ENCODE data around the gene AP1G1. TPM values are rescaled to one million over a fixed set of nuclear protein-coding genes. Genes with fewer than 3 reads are reported as not detected.
A peak's percentile ranks its signal among the peaks of the same experiment; 100 is the strongest.

Gene AP1G1
- total and polyA plus RNA-seq, 10 of the 15 experiments (the other 5 are each of a cell fraction or from before 2014, with no cell fraction given): 5.9 to 83.7 (median 47.8) TPM

DNA sequence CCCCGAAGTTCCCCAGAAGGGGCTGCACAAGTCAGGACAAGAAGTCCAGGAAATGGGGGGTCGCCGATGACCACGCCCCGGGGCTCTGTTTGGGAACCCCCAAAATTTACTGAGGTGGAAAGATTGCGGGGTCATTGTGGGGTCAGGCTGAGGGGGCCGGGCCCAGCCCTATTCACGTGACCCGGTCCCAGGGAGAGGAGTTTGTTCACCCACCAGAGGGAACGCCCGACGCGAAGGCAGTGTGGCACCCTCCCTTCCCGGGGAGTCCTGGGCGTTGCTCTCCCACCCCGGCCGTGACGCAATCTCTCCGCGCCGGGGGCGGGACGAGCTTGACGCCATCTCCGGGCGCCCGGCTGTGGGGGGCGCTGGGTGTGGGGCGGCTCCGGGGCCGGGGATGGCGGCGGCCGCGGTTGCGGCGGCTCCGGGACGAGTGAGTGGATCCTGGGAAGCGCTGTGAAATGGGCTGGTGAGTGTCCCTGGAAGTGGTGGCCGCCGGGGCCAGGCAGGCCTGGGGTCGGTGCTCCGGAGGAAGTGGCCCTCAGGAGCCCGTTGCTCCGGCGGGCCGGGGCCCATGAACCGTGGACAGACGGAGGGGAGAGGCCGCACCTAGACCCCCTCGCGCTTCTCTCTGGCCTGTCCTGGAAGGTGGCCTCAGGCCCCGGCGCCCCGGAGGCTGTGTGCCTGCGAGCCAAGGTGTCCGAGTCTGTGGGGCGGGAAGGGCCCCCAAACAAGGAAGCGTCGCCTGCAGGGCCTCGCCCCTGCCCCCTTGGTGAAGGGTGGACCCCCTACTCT lies 37.2 kb upstream of the AP1G1 start, which contains the start of gene ATXN1L (continued):
- 0 out of 2 replicates have a peak, but pooled peaks have one; percentile 45 for TF ChIP-seq ZNF687 (IDR thresholded peaks at IDR 0.05)
- peak; percentile 51; the same call in 1 of the 2 replicates for TF ChIP-seq FOXM1 (IDR thresholded peaks at IDR 0.05; ENCODE audit: low read depth, low read length)
- TF ChIP-seq KLF5 (IDR thresholded peaks at IDR 0.05; ENCODE audit: partially characterized antibody): no peak
- TF ChIP-seq, protein P1, sequence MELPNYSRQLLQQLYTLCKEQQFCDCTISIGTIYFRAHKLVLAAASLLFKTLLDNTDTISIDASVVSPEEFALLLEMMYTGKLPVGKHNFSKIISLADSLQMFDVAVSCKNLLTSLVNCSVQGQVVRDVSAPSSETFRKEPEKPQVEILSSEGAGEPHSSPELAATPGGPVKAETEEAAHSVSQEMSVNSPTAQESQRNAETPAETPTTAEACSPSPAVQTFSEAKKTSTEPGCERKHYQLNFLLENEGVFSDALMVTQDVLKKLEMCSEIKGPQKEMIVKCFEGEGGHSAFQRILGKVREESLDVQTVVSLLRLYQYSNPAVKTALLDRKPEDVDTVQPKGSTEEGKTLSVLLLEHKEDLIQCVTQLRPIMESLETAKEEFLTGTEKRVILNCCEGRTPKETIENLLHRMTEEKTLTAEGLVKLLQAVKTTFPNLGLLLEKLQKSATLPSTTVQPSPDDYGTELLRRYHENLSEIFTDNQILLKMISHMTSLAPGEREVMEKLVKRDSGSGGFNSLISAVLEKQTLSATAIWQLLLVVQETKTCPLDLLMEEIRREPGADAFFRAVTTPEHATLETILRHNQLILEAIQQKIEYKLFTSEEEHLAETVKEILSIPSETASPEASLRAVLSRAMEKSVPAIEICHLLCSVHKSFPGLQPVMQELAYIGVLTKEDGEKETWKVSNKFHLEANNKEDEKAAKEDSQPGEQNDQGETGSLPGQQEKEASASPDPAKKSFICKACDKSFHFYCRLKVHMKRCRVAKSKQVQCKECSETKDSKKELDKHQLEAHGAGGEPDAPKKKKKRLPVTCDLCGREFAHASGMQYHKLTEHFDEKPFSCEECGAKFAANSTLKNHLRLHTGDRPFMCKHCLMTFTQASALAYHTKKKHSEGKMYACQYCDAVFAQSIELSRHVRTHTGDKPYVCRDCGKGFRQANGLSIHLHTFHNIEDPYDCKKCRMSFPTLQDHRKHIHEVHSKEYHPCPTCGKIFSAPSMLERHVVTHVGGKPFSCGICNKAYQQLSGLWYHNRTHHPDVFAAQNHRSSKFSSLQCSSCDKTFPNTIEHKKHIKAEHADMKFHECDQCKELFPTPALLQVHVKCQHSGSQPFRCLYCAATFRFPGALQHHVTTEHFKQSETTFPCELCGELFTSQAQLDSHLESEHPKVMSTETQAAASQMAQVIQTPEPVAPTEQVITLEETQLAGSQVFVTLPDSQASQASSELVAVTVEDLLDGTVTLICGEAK (IDR thresholded peaks at IDR 0.05; ENCODE audit: borderline replicate concordance): no peak; the same call in 1 of the 2 replicates
- TF ChIP-seq MEF2A (IDR thresholded peaks at IDR 0.05; ENCODE audit: insufficient read depth, low read depth, low read length): 0 out of 2 replicates have a peak, but pooled peaks have one; percentile 4
- TF ChIP-seq FOXK2 (IDR thresholded peaks at IDR 0.05): no peak
- TF ChIP-seq ZBED1 (IDR thresholded peaks at IDR 0.05; ENCODE audit: borderline replicate concordance): no peak
- TF ChIP-seq ESRRA (IDR thresholded peaks at IDR 0.05; ENCODE audit: low read length): peak; percentile 69; the same call in 1 of the 2 replicates
- TF ChIP-seq CHD4 (IDR thresholded peaks at IDR 0.05): no peak
- no peak for TF ChIP-seq RBBP5 (conservative IDR thresholded peaks at IDR 0.05)
- peak; percentile 91 for TF ChIP-seq POLR2AphosphoS2 (IDR thresholded peaks at IDR 0.05; ENCODE audit: low read depth, low read length)
- TF ChIP-seq, protein P2, sequence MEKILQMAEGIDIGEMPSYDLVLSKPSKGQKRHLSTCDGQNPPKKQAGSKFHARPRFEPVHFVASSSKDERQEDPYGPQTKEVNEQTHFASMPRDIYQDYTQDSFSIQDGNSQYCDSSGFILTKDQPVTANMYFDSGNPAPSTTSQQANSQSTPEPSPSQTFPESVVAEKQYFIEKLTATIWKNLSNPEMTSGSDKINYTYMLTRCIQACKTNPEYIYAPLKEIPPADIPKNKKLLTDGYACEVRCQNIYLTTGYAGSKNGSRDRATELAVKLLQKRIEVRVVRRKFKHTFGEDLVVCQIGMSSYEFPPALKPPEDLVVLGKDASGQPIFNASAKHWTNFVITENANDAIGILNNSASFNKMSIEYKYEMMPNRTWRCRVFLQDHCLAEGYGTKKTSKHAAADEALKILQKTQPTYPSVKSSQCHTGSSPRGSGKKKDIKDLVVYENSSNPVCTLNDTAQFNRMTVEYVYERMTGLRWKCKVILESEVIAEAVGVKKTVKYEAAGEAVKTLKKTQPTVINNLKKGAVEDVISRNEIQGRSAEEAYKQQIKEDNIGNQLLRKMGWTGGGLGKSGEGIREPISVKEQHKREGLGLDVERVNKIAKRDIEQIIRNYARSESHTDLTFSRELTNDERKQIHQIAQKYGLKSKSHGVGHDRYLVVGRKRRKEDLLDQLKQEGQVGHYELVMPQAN (conservative IDR thresholded peaks at IDR 0.05): peak; percentile 64
- 0 out of 2 replicates have a peak, but pooled peaks have one; percentile 53 for TF ChIP-seq GATAD2B (conservative IDR thresholded peaks at IDR 0.05; ENCODE audit: low read depth)
- no peak for TF ChIP-seq SMAD1 (IDR thresholded peaks at IDR 0.05; ENCODE audit: low read depth, partially characterized antibody)
- TF ChIP-seq POLR2AphosphoS5 (IDR thresholded peaks at IDR 0.05; ENCODE audit: low read length): peak; percentile 81; the same call in 1 of the 2 replicates
- peak; percentile 88 for TF ChIP-seq RELA (IDR thresholded peaks at IDR 0.05; ENCODE audit: borderline replicate concordance, partially characterized antibody)
- TF ChIP-seq SMARCA5 (IDR thresholded peaks at IDR 0.05): peak; percentile 62; the same call in 1 of the 2 replicates
